ENCODE results near the gene TH. TPM values are rescaled to one million over a fixed set of nuclear protein-coding genes. Genes with fewer than 3 reads are reported as not detected.

TH gene
- total RNA-seq, 1 donor from 2014 or later, result not detected

- Histone ChIP-seq H3K4me1 (no peaks in the 10 kb centered on the region), H3K27me3 (peaks cover 30% of the 10 kb centered on the region), H3K27ac (no peak overlapping the region), H3K4me3 (no peak overlapping the region), H3K36me3 (no peaks in the 10 kb centered on the region), H3K9me3 (no peaks in the 10 kb centered on the region)
- TF ChIP-seq CTCF (IDR thresholded peaks at IDR 0.05), result no peak
- intact Hi-C loops (cut with DNase I), result no loop called here
- no peak for ATAC-seq
- DNase-seq, result no peak
These were observed 11.8 kb downstream of the TH start for GRCh38 chr11:2159536-2160413.

- no peak for ATAC-seq
- intact Hi-C loops (cut with DNase I), result no loop called here
These were observed 12.6 kb downstream of the TH start for GRCh38 chr11:2158966-2159365.

GRCh38 chr11:2158296-2158737 is 13.3 kb downstream of the TH start:
- Histone ChIP-seq H3K27ac (no peak overlapping the region), H3K4me3 (no peak overlapping the region), H3K27me3 (peaks cover 30% of the 10 kb centered on the region), H3K9me3 (no peaks in the 10 kb centered on the region), H3K36me3 (no peaks in the 10 kb centered on the region), H3K4me1 (no peaks in the 10 kb centered on the region)
- TF ChIP-seq CTCF (IDR thresholded peaks at IDR 0.05), result no peak
- ATAC-seq (no peak), DNase-seq (no peak)
- intact Hi-C loops (cut with DNase I), result no loop called here

More at GRCh38 chr11:2158966-2159365, 12.6 kb downstream of the TH start:
- H3K4me1 ChIP-seq, result no peaks in the 10 kb centered on the region
- DNase-seq, result no peak
- no peaks in the 10 kb centered on the region for H3K36me3 ChIP-seq
- no peak overlapping the region for H3K27ac ChIP-seq
- no peak for TF ChIP-seq CTCF (IDR thresholded peaks at IDR 0.05)
- H3K4me3 ChIP-seq, result no peak overlapping the region
- peaks cover 30% of the 10 kb centered on the region for H3K27me3 ChIP-seq
- no peaks in the 10 kb centered on the region for H3K9me3 ChIP-seq

- Histone ChIP-seq H3K27ac (no peak overlapping the region), H3K36me3 (no peaks in the 10 kb centered on the region), H3K4me3 (no peak overlapping the region), H3K4me1 (no peaks in the 10 kb centered on the region), H3K27me3 (peaks cover 29% of the 10 kb centered on the region), H3K9me3 (no peaks in the 10 kb centered on the region)
- intact Hi-C loops (cut with DNase I), result no loop called here
- no peak for TF ChIP-seq CTCF (IDR thresholded peaks at IDR 0.05)
- ATAC-seq (no peak), DNase-seq (no peak)
These were observed 14.1 kb downstream of the TH start for GRCh38 chr11:2157294-2158040.

DNA sequence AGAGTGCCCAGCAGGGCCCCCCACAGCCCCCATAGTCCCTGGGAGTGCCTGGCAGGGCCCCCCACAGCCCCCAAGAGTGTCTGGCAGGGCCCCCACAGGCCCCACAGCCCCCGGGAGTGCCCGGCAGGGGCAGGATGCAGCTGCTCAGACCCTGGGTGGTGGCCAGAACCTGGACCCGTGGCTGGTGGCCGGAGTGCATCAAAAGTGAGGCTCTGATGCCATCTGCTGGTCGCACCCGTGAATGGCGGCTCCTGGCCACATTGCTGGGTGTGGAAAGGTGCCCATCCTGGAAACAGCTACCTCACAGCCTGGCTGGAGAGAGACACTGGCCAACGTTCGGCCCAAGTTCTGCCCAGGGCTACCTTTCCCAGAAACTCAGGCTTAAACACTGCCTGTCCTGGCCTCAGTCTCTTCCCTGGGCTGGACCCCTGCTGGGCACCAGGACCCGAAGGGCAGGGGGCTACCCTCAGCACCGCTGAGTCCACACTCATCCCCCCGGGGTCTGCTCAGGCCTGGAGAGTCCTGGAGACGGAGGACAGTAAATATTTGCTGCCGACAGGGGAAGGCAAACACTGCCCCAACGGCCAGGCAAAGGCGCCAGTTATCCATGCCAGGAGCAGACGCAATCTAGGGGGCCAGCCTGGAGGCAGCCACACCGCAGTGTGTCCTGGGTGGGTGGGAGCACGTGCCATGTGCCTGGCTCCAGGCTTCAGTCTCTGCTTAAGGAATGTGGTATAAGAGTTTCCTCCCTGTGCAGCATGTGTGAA is 15.0 kb downstream of the TH start:
- Histone ChIP-seq H3K9me3 (no peaks in the 10 kb centered on the region), H3K27me3 (peaks cover 25% of the 10 kb centered on the region), H3K27ac (no peak overlapping the region), H3K4me3 (no peak overlapping the region), H3K36me3 (no peaks in the 10 kb centered on the region), H3K4me1 (peaks cover 3% of the 10 kb centered on the region)
- peak; percentile 82 for DNase-seq
- peak; percentile 65 for ATAC-seq
- TF ChIP-seq CTCF (IDR thresholded peaks at IDR 0.05), result peak; percentile 73
- intact Hi-C loops (cut with DNase I), result no loop called here

Data from upper lobe of right lung (tissue), 1 donor.